DOHH2 (cell line): ENCODE data around the gene PHLPP2.
"Not testable (repeated sequence)": the region's sequence is repeated elsewhere in the genome, so short reads cannot be mapped to it uniquely, and the experiment has no call there.

Source experiments
- H3F3A ChIP-seq: fragments of 200-600 bp; sonication (generic), shearing (Covaris generic); 2 replicates; pipeline ENCODE4 v1.6.0; 2016; ENCODE audit warnings: antibody characterized with exemption, mild to moderate bottlenecking; ENCODE audit not compliant: control insufficient read depth, insufficient read depth
- H3K27ac ChIP-seq: fragments of 200-600 bp; sonication (generic); 2 replicates; pipeline ENCODE4 v1.5.1; 2014; ENCODE audit warnings: low read depth, mild to moderate bottlenecking, low read length, moderate library complexity
- H3K27me3 ChIP-seq: fragments of 200-600 bp; sonication (generic); 2 replicates; pipeline ENCODE4 v1.6.1; 2014; ENCODE audit warnings: mild to moderate bottlenecking, low read length, mixed read lengths; ENCODE audit not compliant: control insufficient read depth
- H3K36me3 ChIP-seq: fragments of 200-600 bp; sonication (generic); 2 replicates; pipeline ENCODE4 v1.6.1; 2014; ENCODE audit warnings: mild to moderate bottlenecking, low read length, moderate library complexity, mixed read lengths; ENCODE audit not compliant: control insufficient read depth
- H3K4me1 ChIP-seq: fragments of 200-600 bp; sonication (generic); 2 replicates; pipeline ENCODE4 v1.6.1; 2014; ENCODE audit warnings: mild to moderate bottlenecking, low read length, mixed read lengths; ENCODE audit not compliant: control insufficient read depth
- H3K4me2 ChIP-seq: fragments of 200-600 bp; sonication (generic); 2 replicates; pipeline ENCODE4 v1.6.0; 2014; ENCODE audit warnings: mild to moderate bottlenecking, low read length, moderate library complexity
- H3K4me3 ChIP-seq: fragments of 200-600 bp; sonication (generic); 2 replicates; pipeline ENCODE4 v1.5.1; 2014; ENCODE audit warnings: mild to moderate bottlenecking, low read length, mixed read lengths
- H3K79me2 ChIP-seq: fragments of 200-600 bp; sonication (generic); 2 replicates; pipeline ENCODE4 v1.6.1; 2014; ENCODE audit warnings: mild to moderate bottlenecking, low read length, mixed read lengths; ENCODE audit not compliant: control insufficient read depth
- H3K9me2 ChIP-seq: fragments of 200-600 bp; sonication (generic); replicated peaks from 2 replicates; pipeline ENCODE4 v1.6.1; 2014; ENCODE audit warnings: mild to moderate bottlenecking, low read length, mixed read lengths; ENCODE audit not compliant: control insufficient read depth
- H3K9me3 ChIP-seq: fragments of 200-600 bp; sonication (generic); 2 replicates; pipeline ENCODE4 v1.6.1; 2014; ENCODE audit warnings: antibody characterized with exemption, low read length, mixed read lengths; ENCODE audit not compliant: control insufficient read depth, insufficient read depth
- H4K20me1 ChIP-seq: fragments of 200-600 bp; sonication (generic); 2 replicates; pipeline ENCODE4 v1.6.0; 2014; ENCODE audit warnings: low read depth, mild to moderate bottlenecking, antibody characterized with exemption, low read length, moderate library complexity; ENCODE audit not compliant: control insufficient read depth, insufficient read depth
- CTCF ChIP-seq: fragments of 200-600 bp; sonication (generic); IDR thresholded peaks from one replicate; pipeline ENCODE4 v1.5.1; 2014; ENCODE audit warnings: antibody characterized with exemption, mild to moderate bottlenecking, low read depth, low read length; ENCODE audit not compliant: poor library complexity, severe bottlenecking
- EZH2phosphoT487 ChIP-seq: fragments of 200-600 bp; sonication (generic); IDR thresholded peaks from 2 replicates; pipeline ENCODE4 v1.6.1; 2017; ENCODE audit warnings: borderline replicate concordance, mild to moderate bottlenecking, antibody characterized with exemption, low read length, moderate library complexity, mixed read lengths

Gene PHLPP2

GRCh38 chr16:71623597-71623996 lies 100.9 kb downstream of the PHLPP2 start:
- Histone ChIP-seq H3K9me2 (no peaks in the 10 kb centered on the region), H3K27ac (no peak overlapping the region), H3K79me2 (no peaks in the 10 kb centered on the region), H3K4me1 (0 out of 2 replicates have a peak, but pooled peaks cover 3% of the 10 kb centered on the region), H3K36me3 (no peaks in the 10 kb centered on the region), H3K27me3 (peaks cover 29% of the 10 kb centered on the region), H4K20me1 (no peaks in the 10 kb centered on the region), H3K4me3 (no peak overlapping the region), H3F3A (no peaks in the 10 kb centered on the region), H3K4me2 (no peak overlapping the region), H3K9me3 (no peaks in the 10 kb centered on the region)
- TF ChIP-seq EZH2phosphoT487, result no peak
- TF ChIP-seq CTCF, result no peak

GRCh38 chr16:71622088-71622487 lies 102.4 kb downstream of the PHLPP2 start:
- Histone ChIP-seq H3K27ac (no peak overlapping the region), H3K4me1 (0 out of 2 replicates have a peak, but pooled peaks cover 3% of the 10 kb centered on the region), H4K20me1 (no peaks in the 10 kb centered on the region), H3K4me3 (no peak overlapping the region), H3K9me3 (no peaks in the 10 kb centered on the region), H3F3A (no peaks in the 10 kb centered on the region), H3K79me2 (no peaks in the 10 kb centered on the region), H3K9me2 (no peaks in the 10 kb centered on the region), H3K27me3 (peaks cover 34% of the 10 kb centered on the region), H3K4me2 (no peak overlapping the region), H3K36me3 (no peaks in the 10 kb centered on the region)
- TF ChIP-seq EZH2phosphoT487, result no peak
- no peak for TF ChIP-seq CTCF

GRCh38 chr16:71618429-71618828 lies 106.1 kb downstream of the PHLPP2 start:
- Histone ChIP-seq H3K36me3 (no peaks in the 10 kb centered on the region), H3K27ac (no peak overlapping the region), H3K9me2 (no peaks in the 10 kb centered on the region), H3F3A (no peaks in the 10 kb centered on the region), H3K4me1 (no peaks in the 10 kb centered on the region), H3K4me3 (no peak overlapping the region), H4K20me1 (no peaks in the 10 kb centered on the region), H3K4me2 (no peak overlapping the region), H3K27me3 (peaks cover 16% of the 10 kb centered on the region; the same call in 1 of the 2 replicates), H3K9me3 (no peaks in the 10 kb centered on the region), H3K79me2 (no peaks in the 10 kb centered on the region)
- TF ChIP-seq CTCF (no peak), EZH2phosphoT487 (no peak)

- not testable (repeated sequence) for H3K27ac ChIP-seq, H3K9me2 ChIP-seq, H4K20me1 ChIP-seq, H3K9me3 ChIP-seq, H3K36me3 ChIP-seq, H3K4me3 ChIP-seq, H3K79me2 ChIP-seq, H3K4me1 ChIP-seq, H3K4me2 ChIP-seq, H3F3A ChIP-seq
- peaks cover 16% of the 10 kb centered on the region for H3K27me3 ChIP-seq
These were observed 109.5 kb downstream of the PHLPP2 start for GRCh38 chr16:71614956-71615355.
